Cortex of kidney (tissue), 1 donor: Measurements from ENCODE around the gene DNAAF9.

Source experiments
- DNase-seq: peaks from one replicate; lab custom pipeline; 2025; lab: John Stamatoyannopoulos, UW

The DNAAF9 gene

DNA sequence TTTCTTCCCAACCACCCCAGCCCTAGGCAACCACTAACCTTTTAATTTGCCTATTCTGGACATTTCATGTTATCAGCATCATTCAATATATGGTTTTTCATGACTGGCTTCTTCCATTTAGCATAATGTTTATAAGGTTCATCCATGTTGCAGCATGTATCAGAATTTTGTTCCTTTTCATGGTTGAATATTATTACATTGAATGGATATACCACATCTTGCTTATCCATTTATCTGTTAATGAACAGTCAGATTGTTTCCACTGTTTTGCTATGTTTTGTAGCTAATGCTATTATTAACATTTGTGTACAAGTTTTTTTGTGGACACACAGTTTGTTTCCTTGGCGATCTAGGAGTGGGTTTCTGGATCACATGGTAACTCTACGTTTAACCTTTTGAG lies 3.0 kb upstream of the DNAAF9 start:
- DNase-seq: no peak

GRCh38 chr20:3409417-3409816 lies 1.9 kb upstream of the DNAAF9 start:
- no peak for DNase-seq

GRCh38 chr20:3407771-3408637 lies 535 bp upstream of the DNAAF9 start:
- no peak for DNase-seq

- DNase-seq: no peak
These were observed 909 bp downstream of the DNAAF9 start for GRCh38 chr20:3406481-3407039.

DNA sequence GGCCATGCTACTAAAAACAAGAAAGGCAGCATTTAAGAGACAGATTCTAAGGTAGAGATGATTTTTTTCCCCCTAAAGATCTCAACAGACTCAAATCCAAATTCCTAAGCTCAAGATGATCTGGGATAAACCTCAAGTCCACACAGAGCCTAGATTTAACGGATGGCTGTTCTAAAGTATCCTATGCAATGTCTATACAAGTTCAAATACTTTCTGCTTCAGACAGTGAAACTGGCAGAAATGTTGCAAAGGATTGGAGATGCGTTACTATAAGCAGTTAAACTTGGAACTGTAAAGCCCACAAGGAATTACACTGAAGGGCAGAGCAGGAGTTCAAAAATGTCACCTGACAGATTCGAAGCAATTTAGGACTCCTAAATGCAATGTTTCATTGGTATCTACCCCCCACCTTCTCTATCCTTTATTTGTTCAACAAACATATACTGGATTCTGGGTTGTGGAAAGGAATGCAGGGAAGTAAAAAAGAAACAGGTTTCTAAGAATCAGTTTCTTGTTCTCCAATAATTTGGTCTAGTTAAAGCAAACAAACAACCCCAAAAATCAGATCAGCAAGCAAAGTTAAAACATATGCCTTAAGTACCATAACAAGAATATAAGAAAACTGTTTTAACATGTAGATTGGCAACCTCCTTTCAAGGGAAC lies 1.6 kb downstream of the DNAAF9 start:
- no peak for DNase-seq

- no peak for DNase-seq
These were observed 2.3 kb downstream of the DNAAF9 start for GRCh38 chr20:3405139-3405538.

DNA sequence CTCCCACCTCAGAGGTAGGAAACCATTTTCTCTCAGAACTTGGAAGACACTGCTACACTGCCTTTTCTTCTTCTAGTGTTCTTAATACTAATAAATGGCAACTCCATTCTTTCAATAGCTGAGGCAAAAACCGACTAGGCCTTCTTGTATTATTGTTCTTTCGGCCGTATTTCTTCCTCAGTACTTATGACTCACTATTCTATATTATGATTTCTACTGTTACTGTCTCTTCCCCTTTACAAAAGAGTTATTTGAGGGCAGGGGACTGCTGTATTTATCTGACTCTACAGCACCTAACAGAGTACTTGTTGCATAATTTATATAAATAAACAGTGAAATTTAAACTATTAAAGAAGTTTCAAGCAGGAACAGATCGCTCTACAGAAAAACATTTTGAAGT lies 3.1 kb downstream of the DNAAF9 start:
- DNase-seq: no peak

- no peak for DNase-seq
These were observed 3.7 kb downstream of the DNAAF9 start for GRCh38 chr20:3403741-3404140.

- no peak for DNase-seq
These were observed 5.0 kb downstream of the DNAAF9 start for GRCh38 chr20:3402453-3402852.

- DNase-seq: no peak
These were observed 7.0 kb downstream of the DNAAF9 start for GRCh38 chr20:3400260-3401155.

DNA sequence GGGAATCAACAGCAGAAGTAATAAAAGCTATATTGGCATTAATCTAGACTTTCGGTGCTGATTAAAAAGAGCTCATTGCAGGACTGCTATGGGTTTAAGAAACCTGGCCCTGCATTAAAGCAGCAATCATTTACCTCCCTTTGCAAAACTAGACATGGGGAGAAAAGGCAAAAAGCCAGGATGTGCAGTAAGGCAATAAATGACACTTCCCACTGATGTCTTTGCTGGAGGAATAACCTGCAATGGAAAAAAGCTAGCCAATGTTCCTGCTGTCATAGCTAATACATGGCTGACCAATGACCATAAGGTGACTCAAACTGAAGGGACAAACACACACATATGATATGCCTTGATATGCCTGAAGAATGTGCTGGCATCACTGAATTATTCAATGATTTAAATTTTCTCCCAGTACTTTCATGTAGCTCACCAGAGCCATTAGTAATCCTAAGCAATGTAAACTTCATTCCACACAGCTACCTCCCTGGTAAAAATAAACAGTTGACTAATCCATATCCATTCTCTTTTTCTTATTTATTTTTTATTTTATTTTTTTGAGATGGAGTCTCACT lies 8.7 kb downstream of the DNAAF9 start:
- no peak for DNase-seq

DNA sequence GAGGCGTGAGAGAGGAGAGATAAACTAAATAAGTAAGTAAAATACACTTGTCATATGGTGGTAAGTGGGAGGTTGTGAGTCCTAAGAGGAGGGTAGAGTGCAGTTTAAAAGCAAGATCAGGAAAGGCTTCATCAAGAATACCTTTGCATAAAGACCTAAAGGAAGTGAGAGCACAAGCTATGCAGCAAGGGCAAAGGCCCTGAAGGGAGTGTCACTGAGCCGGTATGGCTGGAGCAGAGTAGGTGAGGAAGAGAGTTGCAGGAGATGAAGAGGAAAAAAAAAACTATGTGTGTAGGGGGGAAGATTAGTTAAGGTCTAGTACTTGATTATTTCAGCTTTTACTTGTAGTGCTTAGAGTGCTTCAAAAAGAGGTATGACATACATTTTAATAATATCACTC lies 11.0 kb downstream of the DNAAF9 start:
- DNase-seq: no peak

DNA sequence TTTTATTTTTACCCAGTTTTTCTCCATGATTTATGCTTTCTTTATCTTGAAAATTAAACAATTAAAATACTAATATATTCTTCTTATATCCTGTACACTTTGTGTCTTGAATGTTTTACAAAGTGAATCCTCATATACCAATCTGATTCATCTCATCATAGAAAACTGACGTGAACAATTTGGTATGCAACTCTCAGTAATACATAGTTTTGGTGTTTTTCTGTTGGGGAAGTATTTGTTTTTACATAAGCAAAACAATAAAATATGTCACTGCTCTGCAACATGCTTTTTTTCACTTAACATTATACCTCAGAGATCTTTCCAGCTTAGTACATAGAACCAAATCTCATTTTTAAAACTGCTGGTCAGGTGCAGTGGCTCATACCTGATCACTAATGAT lies 14.7 kb downstream of the DNAAF9 start:
- no peak for DNase-seq

- DNase-seq: no peak
These were observed 16.6 kb downstream of the DNAAF9 start for GRCh38 chr20:3390759-3391425.

- no peak for DNase-seq
These were observed 23.5 kb downstream of the DNAAF9 start for GRCh38 chr20:3383878-3384495.

DNA sequence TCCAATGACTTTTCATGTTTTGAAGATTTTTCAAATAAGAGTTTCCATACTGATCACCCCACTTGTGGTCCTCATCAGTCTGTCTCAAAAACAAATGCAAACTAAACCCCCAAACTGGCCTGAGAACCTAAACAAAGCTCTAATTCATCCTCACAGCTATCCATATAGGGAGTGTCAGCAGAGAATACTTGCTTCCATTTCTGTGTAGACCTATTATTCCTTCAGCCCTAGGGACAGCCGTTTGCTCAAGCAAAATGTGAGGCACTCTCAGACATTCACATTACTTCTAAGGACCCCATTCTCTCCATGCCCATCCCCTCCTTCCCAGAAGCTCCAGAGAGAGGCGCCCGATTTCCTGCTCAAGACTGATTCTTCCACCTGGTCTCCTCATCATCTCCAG lies 24.6 kb downstream of the DNAAF9 start:
- no peak for DNase-seq

- no peak for DNase-seq
These were observed 27.0 kb downstream of the DNAAF9 start for GRCh38 chr20:3380228-3381070.

DNA sequence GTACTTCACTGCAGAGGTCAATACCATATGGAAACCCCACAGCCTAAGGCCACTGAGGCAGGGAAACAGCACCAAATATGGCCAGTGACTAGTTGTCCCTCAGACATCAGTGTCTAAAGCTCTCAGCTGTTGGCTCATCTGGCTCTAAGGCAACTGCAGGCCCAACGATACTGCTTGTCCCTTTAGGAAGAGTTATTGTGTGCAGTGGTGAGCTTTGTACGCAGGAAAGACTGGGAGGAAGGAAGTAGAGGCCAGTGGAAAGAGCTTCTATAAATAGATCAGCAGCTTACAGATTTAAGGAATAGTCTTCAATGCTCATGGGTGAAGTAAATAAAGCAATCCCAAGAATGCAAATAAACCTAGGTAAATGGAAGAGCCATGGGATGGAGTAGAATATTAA lies 29.3 kb downstream of the DNAAF9 start:
- no peak for DNase-seq

DNA sequence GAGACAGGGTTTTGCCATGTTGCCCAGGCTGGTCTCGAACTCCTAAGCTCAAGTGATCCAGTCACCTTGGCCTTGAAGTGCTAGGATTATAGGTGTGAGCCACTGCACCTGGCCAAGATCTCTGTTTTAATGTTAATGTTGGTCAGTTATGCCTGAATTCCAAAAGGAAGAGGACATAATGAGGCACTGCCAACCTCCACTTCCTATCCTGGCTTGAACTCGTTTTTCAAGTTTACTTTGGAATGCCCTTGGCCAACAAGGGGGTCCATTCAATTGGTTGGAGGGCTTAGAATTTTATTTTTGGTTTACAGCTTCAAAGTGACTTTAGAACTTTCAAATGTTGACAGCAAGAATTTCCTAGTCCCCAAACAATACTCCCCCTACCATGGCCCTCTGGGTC lies 29.8 kb downstream of the DNAAF9 start:
- no peak for DNase-seq

DNA sequence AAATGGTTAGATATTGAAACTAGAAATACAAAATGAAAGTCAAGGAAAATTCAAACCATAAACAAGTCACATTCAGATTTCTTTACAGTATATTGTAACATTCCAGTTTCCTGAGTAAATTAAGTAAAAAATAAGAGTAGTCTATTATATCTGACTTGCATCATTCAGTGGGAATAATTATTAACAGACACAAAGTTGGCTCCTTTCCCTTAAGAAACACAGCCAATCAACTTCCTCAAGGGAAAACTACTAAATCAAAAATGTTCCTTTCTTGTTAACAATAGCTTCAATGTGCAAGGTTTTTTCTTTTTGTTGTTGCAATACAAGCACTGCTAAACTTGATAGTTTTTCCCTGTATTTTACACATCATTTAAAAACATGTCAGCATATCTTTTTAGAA lies 33.2 kb downstream of the DNAAF9 start:
- DNase-seq: no peak
